Neural cell (in vitro differentiated cells): ENCODE results near the gene CCDC106. TPM values are rescaled to one million over a fixed set of nuclear protein-coding genes. Genes with fewer than 3 reads are reported as not detected.

Experiments
- H2AFZ ChIP-seq: fragments of 200-600, 300-800 bp; sonication (generic), shearing (Covaris generic); 2 replicates; pipeline ENCODE4 v1.6.0; 2014; ENCODE audit warnings: low read depth, mild to moderate bottlenecking, antibody characterized with exemption, low read length, moderate library complexity
- H3F3A ChIP-seq: fragments of 200-600 bp; shearing (Covaris generic); 2 replicates; pipeline ENCODE4 v1.6.1; 2016; ENCODE audit warnings: mild to moderate bottlenecking, moderate library complexity, mixed read lengths, antibody characterized with exemption, low read length; ENCODE audit not compliant: insufficient read depth, poor library complexity, severe bottlenecking
- H3K27ac ChIP-seq: fragments of 200-600, 300-800 bp; sonication (generic), shearing (Covaris generic); 2 replicates; pipeline ENCODE4 v1.5.1; 2014; ENCODE audit warnings: mild to moderate bottlenecking, low read length, moderate library complexity
- H3K27me3 ChIP-seq: fragments of 300-800, 200-600 bp; sonication (generic), shearing (Covaris generic); 2 replicates; pipeline ENCODE4 v1.6.0; 2014; ENCODE audit warnings: mild to moderate bottlenecking, low read depth, low read length, moderate library complexity; ENCODE audit not compliant: insufficient read depth
- H3K36me3 ChIP-seq: fragments of 300-800, 200-600 bp; sonication (generic), shearing (Covaris generic); 2 replicates; pipeline ENCODE4 v1.5.1; 2014; ENCODE audit warnings: mild to moderate bottlenecking, antibody characterized with exemption, low read length, moderate library complexity; ENCODE audit not compliant: insufficient read depth
- H3K4me2 ChIP-seq: fragments of 300-800, 200-600 bp; sonication (generic), shearing (Covaris generic); 2 replicates; pipeline ENCODE4 v1.6.0; 2014; ENCODE audit warnings: mild to moderate bottlenecking, low read length
- H3K4me3 ChIP-seq: fragments of 300-800, 200-600 bp; sonication (generic), shearing (Covaris generic); 2 replicates; pipeline ENCODE4 v1.5.1; 2014; ENCODE audit warnings: mild to moderate bottlenecking, low read length, moderate library complexity
- H3K79me2 ChIP-seq: fragments of 200-600 bp; shearing (Covaris generic); replicated peaks from 2 replicates; pipeline ENCODE4 v1.6.0; 2014; ENCODE audit warnings: mild to moderate bottlenecking, low read length, moderate library complexity; ENCODE audit not compliant: insufficient read depth
- H3K9ac ChIP-seq: fragments of 300-800, 200-600 bp; sonication (generic), shearing (Covaris generic); 2 replicates; pipeline ENCODE4 v1.6.1; 2016; ENCODE audit warnings: mild to moderate bottlenecking, low read length, mixed read lengths
- H3K9me2 ChIP-seq: fragments of 200-600 bp; shearing (Covaris generic); 2 replicates; pipeline ENCODE4 v1.6.1; 2016; ENCODE audit warnings: mild to moderate bottlenecking, low read length, mixed read lengths; ENCODE audit not compliant: insufficient read depth
- H3K9me3 ChIP-seq: fragments of 200-600, 300-800 bp; sonication (generic), shearing (Covaris generic); 2 replicates; pipeline ENCODE4 v1.6.1; 2016; ENCODE audit warnings: mild to moderate bottlenecking, mixed run types, low read length, moderate library complexity, mixed read lengths
- H4K20me1 ChIP-seq: fragments of 200-600 bp; shearing (Covaris generic); 2 replicates; pipeline ENCODE4 v1.6.1; 2016; ENCODE audit warnings: mild to moderate bottlenecking, mixed run types; ENCODE audit not compliant: insufficient read depth
- EP300 ChIP-seq: fragments of 450-650 bp; conservative IDR thresholded peaks from 2 replicates; pipeline ENCODE4 v1.6.1; 2014; ENCODE audit warnings: antibody characterized with exemption, mild to moderate bottlenecking, moderate library complexity; ENCODE audit not compliant: poor library complexity, severe bottlenecking
- EZH2 ChIP-seq: fragments of 200-600, 300-800 bp; shearing (Covaris generic), sonication (generic); IDR thresholded peaks from 2 replicates; pipeline ENCODE4 v1.6.1; 2014; ENCODE audit warnings: antibody characterized with exemption, low read length, borderline replicate concordance, mild to moderate bottlenecking; ENCODE audit not compliant: insufficient read depth, poor library complexity, severe bottlenecking
- MXI1 ChIP-seq: fragments of 450-650 bp; conservative IDR thresholded peaks from 2 replicates; pipeline ENCODE4 v1.6.1; 2014; ENCODE audit warnings: antibody characterized with exemption, mild to moderate bottlenecking; ENCODE audit not compliant: poor library complexity, severe bottlenecking
- POLR2AphosphoS5 ChIP-seq: IDR thresholded peaks from 2 replicates; pipeline ENCODE4 v1.6.1; 2012
- RAD21 ChIP-seq: fragments of 450-650 bp; conservative IDR thresholded peaks from 2 replicates; pipeline ENCODE4 v1.6.1; 2014; ENCODE audit warnings: antibody characterized with exemption, mild to moderate bottlenecking, moderate library complexity
- SMC3 ChIP-seq: fragments of 450-650 bp; conservative IDR thresholded peaks from 2 replicates; pipeline ENCODE4 v1.6.1; 2014; ENCODE audit warnings: antibody characterized with exemption, mild to moderate bottlenecking, moderate library complexity; ENCODE audit not compliant: poor library complexity
- TAF1 ChIP-seq: IDR thresholded peaks from 2 replicates; pipeline ENCODE4 v1.6.1; 2012; ENCODE audit warnings: low read depth
- polyA plus RNA-seq: library from polyadenylated mRNA; depleted of rRNA; stranded (reverse); fragments of >200 nt; gene quantifications from 2 replicates; pipeline ENCODE4 v1.2.3, GENCODE V29; 2014
- TF ChIP-seq, protein P1 (sequence below): IDR thresholded peaks from 2 replicates; pipeline ENCODE4 v1.6.1; 2012; ENCODE audit warnings: borderline replicate concordance
- TF ChIP-seq, protein P2 (sequence below): fragments of 450-650 bp; IDR thresholded peaks from 2 replicates; pipeline ENCODE4 v1.5.1; 2014; ENCODE audit warnings: antibody characterized with exemption, mild to moderate bottlenecking, moderate library complexity; ENCODE audit not compliant: poor library complexity, severe bottlenecking

The CCDC106 gene
- polyA plus RNA-seq, 1 donor from 2014 or later: 33.8 TPM

DNA sequence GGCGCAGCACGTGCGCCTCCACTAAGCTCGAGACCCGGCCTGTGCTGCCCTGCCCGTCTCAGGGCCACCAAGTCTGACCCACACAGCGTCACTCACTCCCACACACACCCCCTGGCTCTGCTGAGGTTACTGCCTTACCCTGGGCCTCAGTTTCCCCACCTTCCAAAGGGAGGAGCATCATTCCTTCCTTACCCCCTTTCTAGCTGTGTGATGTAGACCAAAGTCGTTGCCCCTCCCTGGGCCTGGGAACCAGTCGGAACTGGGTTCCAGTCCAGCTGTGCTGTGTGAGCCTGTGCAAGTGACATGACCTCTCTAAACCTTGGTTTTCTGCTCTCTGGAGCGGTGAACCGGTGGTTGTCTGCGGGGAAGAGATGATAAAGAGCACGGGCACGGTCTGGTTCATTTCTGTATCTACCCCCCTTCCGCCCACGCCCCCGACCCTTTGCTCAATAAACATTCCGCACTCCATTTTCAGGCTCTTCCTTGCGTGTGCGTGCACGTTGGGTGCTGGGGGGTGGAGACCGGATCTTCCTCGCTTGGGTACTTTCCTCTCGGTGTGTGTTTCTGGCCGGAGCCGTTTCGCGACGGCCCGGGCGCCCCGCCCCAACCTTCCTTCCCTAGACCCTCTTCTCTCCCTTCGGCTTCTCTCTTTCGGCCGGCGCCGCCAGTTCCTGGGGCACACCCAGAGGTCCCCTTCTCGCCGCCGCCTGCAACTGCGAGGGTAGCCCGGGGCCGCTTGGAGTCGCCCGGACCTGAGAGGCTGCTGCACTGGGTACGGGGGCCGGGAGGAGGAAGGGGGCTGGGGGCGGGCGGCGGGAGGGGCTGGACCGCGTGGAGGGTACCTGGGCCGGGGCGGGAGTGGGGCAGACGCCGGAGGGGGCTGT, 4.8 kb upstream of the CCDC106 start, which contains the start of gene ZNF581:
Gene ZNF581, plus strand, starts transcription at position 647 of the 884 bp plus-strand sequence. CDS start 923 bp downstream, outside the sequence.
- Histone ChIP-seq H3K79me2 (peaks cover 33% of the 10 kb centered on the region), H3K4me3 (peak within 1 kb of the TSS; percentile 78), H3K27ac (peak within 1 kb of the TSS; percentile 51), H4K20me1 (no peaks in the 10 kb centered on the region), H3F3A (no peaks in the 10 kb centered on the region), H3K9me2 (no peaks in the 10 kb centered on the region), H3K4me2 (peak within 1 kb of the TSS; percentile 79), H2AFZ (no peak within 1 kb of the TSS), H3K27me3 (no peaks in the 10 kb centered on the region), H3K9ac (peak within 1 kb of the TSS; percentile 88), H3K36me3 (no peaks in the 10 kb centered on the region), H3K9me3 (no peaks in the 10 kb centered on the region)
- TF ChIP-seq MXI1 (peak; percentile 49), TAF1 (no peak), POLR2AphosphoS5 (peak; percentile 61), RAD21 (no peak)
- TF ChIP-seq, protein P1, sequence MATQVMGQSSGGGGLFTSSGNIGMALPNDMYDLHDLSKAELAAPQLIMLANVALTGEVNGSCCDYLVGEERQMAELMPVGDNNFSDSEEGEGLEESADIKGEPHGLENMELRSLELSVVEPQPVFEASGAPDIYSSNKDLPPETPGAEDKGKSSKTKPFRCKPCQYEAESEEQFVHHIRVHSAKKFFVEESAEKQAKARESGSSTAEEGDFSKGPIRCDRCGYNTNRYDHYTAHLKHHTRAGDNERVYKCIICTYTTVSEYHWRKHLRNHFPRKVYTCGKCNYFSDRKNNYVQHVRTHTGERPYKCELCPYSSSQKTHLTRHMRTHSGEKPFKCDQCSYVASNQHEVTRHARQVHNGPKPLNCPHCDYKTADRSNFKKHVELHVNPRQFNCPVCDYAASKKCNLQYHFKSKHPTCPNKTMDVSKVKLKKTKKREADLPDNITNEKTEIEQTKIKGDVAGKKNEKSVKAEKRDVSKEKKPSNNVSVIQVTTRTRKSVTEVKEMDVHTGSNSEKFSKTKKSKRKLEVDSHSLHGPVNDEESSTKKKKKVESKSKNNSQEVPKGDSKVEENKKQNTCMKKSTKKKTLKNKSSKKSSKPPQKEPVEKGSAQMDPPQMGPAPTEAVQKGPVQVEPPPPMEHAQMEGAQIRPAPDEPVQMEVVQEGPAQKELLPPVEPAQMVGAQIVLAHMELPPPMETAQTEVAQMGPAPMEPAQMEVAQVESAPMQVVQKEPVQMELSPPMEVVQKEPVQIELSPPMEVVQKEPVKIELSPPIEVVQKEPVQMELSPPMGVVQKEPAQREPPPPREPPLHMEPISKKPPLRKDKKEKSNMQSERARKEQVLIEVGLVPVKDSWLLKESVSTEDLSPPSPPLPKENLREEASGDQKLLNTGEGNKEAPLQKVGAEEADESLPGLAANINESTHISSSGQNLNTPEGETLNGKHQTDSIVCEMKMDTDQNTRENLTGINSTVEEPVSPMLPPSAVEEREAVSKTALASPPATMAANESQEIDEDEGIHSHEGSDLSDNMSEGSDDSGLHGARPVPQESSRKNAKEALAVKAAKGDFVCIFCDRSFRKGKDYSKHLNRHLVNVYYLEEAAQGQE: peak; percentile 29

DNA sequence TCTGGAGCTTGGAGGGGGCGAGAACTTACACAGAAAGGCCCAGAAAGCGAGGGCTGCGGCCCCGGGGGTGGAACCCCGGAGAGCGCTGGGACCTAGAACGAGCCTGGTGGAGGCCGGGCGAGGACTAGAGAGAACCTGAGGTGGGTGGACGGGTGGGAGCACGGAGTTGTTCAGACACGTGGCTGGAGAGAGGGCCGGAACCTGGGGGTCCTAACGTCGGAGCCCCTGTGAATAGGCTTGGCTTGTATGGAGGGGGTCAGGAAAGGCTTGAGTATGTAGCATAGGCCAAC, 4.2 kb upstream of the CCDC106 start:
- TF ChIP-seq POLR2AphosphoS5 (no peak), TAF1 (peak; percentile 36)
- Histone ChIP-seq H3K27ac (peak overlapping the region; percentile 51), H3K9me2 (no peaks in the 10 kb centered on the region), H3K9me3 (no peaks in the 10 kb centered on the region), H3K79me2 (peaks cover 34% of the 10 kb centered on the region), H3K4me3 (peak overlapping the region; percentile 78), H2AFZ (no peak overlapping the region), H3K9ac (peak overlapping the region; percentile 88), H3K36me3 (no peaks in the 10 kb centered on the region), H3K27me3 (no peaks in the 10 kb centered on the region), H3F3A (no peaks in the 10 kb centered on the region), H4K20me1 (no peaks in the 10 kb centered on the region), H3K4me2 (peak overlapping the region; percentile 76)

DNA sequence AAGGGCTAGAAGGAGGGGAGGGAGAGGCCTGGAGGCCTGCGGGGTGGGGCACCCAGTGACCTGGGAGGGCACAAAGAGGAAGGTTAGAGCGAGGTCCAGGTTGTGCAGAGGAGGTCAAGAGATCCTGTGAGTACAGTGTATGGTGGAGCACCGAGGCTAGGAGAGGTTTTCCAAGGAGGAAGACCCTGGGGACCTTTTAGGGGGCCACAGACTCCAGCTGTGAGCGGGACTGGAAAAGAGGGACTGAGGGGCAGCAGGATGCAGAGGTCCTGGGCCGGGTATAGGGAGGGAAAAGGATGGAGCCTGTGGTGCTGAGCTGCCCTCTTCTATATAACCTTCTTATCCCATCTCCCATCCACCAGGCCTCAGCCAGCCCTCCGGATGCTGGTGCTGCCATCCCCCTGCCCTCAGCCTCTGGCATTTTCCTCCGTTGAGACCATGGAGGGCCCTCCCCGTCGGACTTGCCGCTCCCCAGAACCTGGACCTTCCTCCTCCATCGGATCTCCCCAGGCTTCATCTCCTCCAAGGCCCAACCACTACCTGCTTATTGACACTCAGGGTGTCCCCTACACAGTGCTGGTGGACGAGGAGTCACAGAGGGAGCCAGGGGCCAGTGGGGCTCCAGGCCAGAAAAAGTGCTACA, 3.7 kb upstream of the CCDC106 start:
- Histone ChIP-seq H2AFZ (no peak overlapping the region), H3K9ac (peak overlapping the region; percentile 88), H3K27me3 (no peaks in the 10 kb centered on the region), H4K20me1 (no peaks in the 10 kb centered on the region), H3K27ac (peak overlapping the region; percentile 51), H3K4me3 (peak overlapping the region; percentile 78), H3K79me2 (peaks cover 29% of the 10 kb centered on the region), H3K4me2 (peak overlapping the region; percentile 76), H3K9me2 (no peaks in the 10 kb centered on the region), H3K9me3 (no peaks in the 10 kb centered on the region), H3F3A (no peaks in the 10 kb centered on the region), H3K36me3 (no peaks in the 10 kb centered on the region)
- no peak for TF ChIP-seq EZH2
- TF ChIP-seq TAF1: no peak
- TF ChIP-seq, protein P2, sequence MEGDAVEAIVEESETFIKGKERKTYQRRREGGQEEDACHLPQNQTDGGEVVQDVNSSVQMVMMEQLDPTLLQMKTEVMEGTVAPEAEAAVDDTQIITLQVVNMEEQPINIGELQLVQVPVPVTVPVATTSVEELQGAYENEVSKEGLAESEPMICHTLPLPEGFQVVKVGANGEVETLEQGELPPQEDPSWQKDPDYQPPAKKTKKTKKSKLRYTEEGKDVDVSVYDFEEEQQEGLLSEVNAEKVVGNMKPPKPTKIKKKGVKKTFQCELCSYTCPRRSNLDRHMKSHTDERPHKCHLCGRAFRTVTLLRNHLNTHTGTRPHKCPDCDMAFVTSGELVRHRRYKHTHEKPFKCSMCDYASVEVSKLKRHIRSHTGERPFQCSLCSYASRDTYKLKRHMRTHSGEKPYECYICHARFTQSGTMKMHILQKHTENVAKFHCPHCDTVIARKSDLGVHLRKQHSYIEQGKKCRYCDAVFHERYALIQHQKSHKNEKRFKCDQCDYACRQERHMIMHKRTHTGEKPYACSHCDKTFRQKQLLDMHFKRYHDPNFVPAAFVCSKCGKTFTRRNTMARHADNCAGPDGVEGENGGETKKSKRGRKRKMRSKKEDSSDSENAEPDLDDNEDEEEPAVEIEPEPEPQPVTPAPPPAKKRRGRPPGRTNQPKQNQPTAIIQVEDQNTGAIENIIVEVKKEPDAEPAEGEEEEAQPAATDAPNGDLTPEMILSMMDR: no peak
- TF ChIP-seq RAD21: no peak
- no peak for TF ChIP-seq EP300
- TF ChIP-seq SMC3: no peak
- TF ChIP-seq, protein P1: no peak
- no peak for TF ChIP-seq POLR2AphosphoS5
- TF ChIP-seq MXI1: no peak
